GM19324 (cell line): Measurements from ENCODE around the gene OR51M1.

Experiments
- ATAC-seq: cut with Tn5 transposase; IDR thresholded peaks from one replicate; pipeline ENCODE4 v1.9.1; 2021; ENCODE audit warnings: mild to moderate bottlenecking, moderate library complexity; ENCODE audit not compliant: unreplicated experiment, low FRiP score

OR51M1 gene

GRCh38 chr11:5384335-5384734 lies 723 bp downstream of the OR51M1 start:
- ATAC-seq: no peak

- ATAC-seq: no peak
Measured at GRCh38 chr11:5390210-5390609, 6.6 kb downstream of the OR51M1 start.

GRCh38 chr11:5394091-5394490 lies 10.5 kb downstream of the OR51M1 start:
- no peak for ATAC-seq

- no peak for ATAC-seq
Measured at GRCh38 chr11:5398936-5399335, 15.3 kb downstream of the OR51M1 start.

GRCh38 chr11:5405173-5405572 lies 21.6 kb downstream of the OR51M1 start:
- ATAC-seq: no peak

- no peak for ATAC-seq
Measured at GRCh38 chr11:5420993-5421392, 37.4 kb downstream of the OR51M1 start.

GRCh38 chr11:5421811-5422210 lies 38.2 kb downstream of the OR51M1 start, which contains the start of gene OR51Q1:
Gene OR51Q1, plus strand, starts transcription at chr11:5422111. Its CDS starts 90 bp downstream, at chr11:5422201.
- no peak for ATAC-seq

GRCh38 chr11:5423131-5423530 lies 39.5 kb downstream of the OR51M1 start:
- no peak for ATAC-seq

- ATAC-seq: no peak
Measured at GRCh38 chr11:5441414-5441813, 57.8 kb downstream of the OR51M1 start, which contains the start of gene OR51I1. Gene OR51I1, minus strand, starts transcription at chr11:5441514. Its CDS starts 0 bp downstream, at chr11:5441514.
